ENCODE data around the gene ARHGEF33. TPM values are rescaled to one million over a fixed set of nuclear protein-coding genes. Genes with fewer than 3 reads are reported as not detected.

The ARHGEF33 gene
- polyA plus RNA-seq, 1 of the 3 experiments (the other 2 are of a cell fraction) = 0.25 TPM

GRCh38 chr2:38871432-38871831 lies 18.2 kb upstream of the ARHGEF33 start:
- H2AFZ ChIP-seq (ENCODE audit: low read depth) = no peak overlapping the region
- peaks cover 56% of the 10 kb centered on the region for H3K79me2 ChIP-seq (ENCODE audit: insufficient read depth)
- TF ChIP-seq NFIC (IDR thresholded peaks at IDR 0.05; ENCODE audit: borderline replicate concordance) (no peak), FOXJ3 (CRISPR knock-in tag; IDR thresholded peaks at IDR 0.05) (no peak), ZBTB33 (IDR thresholded peaks at IDR 0.05; ENCODE audit: borderline replicate concordance, low read depth) (no peak), MAX (IDR thresholded peaks at IDR 0.05; ENCODE audit: low read depth) (no peak), RFX5 (IDR thresholded peaks at IDR 0.05; ENCODE audit: low read length) (no peak), RXRA (IDR thresholded peaks at IDR 0.05; ENCODE audit: borderline replicate concordance, low read depth) (no peak), NRF1 (IDR thresholded peaks at IDR 0.05; ENCODE audit: low read depth, low read length) (no peak), TAF1 (IDR thresholded peaks at IDR 0.05; ENCODE audit: borderline replicate concordance, low read depth, low read length) (no peak), CHD2 (IDR thresholded peaks at IDR 0.05; ENCODE audit: low read length, partially characterized antibody) (no peak), MEF2A (IDR thresholded peaks at IDR 0.05; ENCODE audit: borderline replicate concordance, low read depth) (no peak), TCF12 (IDR thresholded peaks at IDR 0.05) (no peak), RCOR1 (IDR thresholded peaks at IDR 0.05; ENCODE audit: low read length) (no peak), FOXM1 (IDR thresholded peaks at IDR 0.05; ENCODE audit: low read depth) (no peak), EP300 (IDR thresholded peaks at IDR 0.05; ENCODE audit: borderline replicate concordance in 1 of 2, low read depth in 1 of 2, low read length in 1 of 2) (no peak)
- TF ChIP-seq, protein P1, sequence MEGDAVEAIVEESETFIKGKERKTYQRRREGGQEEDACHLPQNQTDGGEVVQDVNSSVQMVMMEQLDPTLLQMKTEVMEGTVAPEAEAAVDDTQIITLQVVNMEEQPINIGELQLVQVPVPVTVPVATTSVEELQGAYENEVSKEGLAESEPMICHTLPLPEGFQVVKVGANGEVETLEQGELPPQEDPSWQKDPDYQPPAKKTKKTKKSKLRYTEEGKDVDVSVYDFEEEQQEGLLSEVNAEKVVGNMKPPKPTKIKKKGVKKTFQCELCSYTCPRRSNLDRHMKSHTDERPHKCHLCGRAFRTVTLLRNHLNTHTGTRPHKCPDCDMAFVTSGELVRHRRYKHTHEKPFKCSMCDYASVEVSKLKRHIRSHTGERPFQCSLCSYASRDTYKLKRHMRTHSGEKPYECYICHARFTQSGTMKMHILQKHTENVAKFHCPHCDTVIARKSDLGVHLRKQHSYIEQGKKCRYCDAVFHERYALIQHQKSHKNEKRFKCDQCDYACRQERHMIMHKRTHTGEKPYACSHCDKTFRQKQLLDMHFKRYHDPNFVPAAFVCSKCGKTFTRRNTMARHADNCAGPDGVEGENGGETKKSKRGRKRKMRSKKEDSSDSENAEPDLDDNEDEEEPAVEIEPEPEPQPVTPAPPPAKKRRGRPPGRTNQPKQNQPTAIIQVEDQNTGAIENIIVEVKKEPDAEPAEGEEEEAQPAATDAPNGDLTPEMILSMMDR (IDR thresholded peaks at IDR 0.05) = no peak
- ChIA-PET POLR2A (no interaction called here), CTCF (interaction anchor here (0.7 kb wide), 1 partner anchor 420 kb away, joined by 3 read pairs; no protein-coding TSS in a partner anchor)
- no peak overlapping the region for H3K4me3 ChIP-seq (ENCODE audit: low read depth in 2 of 2, low read length in 1 of 2)
- WGBS (ENCODE audit: low lambda C conversion rate) = 88% methylated on average over 3 of the region's 3 CpGs
- no peak overlapping the region for H3K4me2 ChIP-seq
- H4K20me1 ChIP-seq (ENCODE audit: insufficient read depth) = no peaks in the 10 kb centered on the region
- no peak overlapping the region for H3K9ac ChIP-seq
- peaks cover 8% of the 10 kb centered on the region; the same call in 1 of the 2 replicates for H3K9me3 ChIP-seq
- H3K9me2 ChIP-seq = no peaks in the 10 kb centered on the region
- H3K36me3 ChIP-seq (replicated peaks in 1 of 2; ENCODE audit: control insufficient read depth in 1 of 2, insufficient read depth in 2 of 2, low read length in 1 of 2) = peaks cover 6 to 14% of the 10 kb centered on the region in 2 experiments
- no peak for DNase-seq
- no peaks in the 10 kb centered on the region for H3K27me3 ChIP-seq (ENCODE audit: insufficient read depth)
- H3K27ac ChIP-seq (ENCODE audit: low read depth in 2 of 2, low read length in 1 of 2) = no peak overlapping the region
- peaks cover 0 to 3% of the 10 kb centered on the region in 2 experiments; a peak in 2 of 4 replicates for H3K4me1 ChIP-seq (ENCODE audit: control insufficient read depth in 1 of 2, insufficient read depth in 2 of 2, low read depth in 1 of 2, low read length in 1 of 2)
- no peaks in the 10 kb centered on the region for H3F3A ChIP-seq (replicated peaks; ENCODE audit: insufficient read depth)

Measured in SK-N-SH (cell line).